Fibroblast of lung (primary cell): ENCODE data around the gene EZR.

Experiments used
- CTCF ChIP-seq, 2 donors: IDR thresholded peaks in 1 of 2; conservative IDR thresholded peaks in 1 of 2; 1 replicate in 1 of 2; 2 replicates in 1 of 2; pipeline ENCODE4 v1.5.1; 2011 to 2012; ENCODE audit warnings: low read length in 2 of 2, control low read depth in 1 of 2, inconsistent platforms in 1 of 2, low read depth in 1 of 2, mild to moderate bottlenecking in 1 of 2
- EZH2 ChIP-seq: IDR thresholded peaks from 2 replicates; pipeline ENCODE4 v1.5.1; 2012; ENCODE audit warnings: low read length, control low read depth, mild to moderate bottlenecking; ENCODE audit errors: missing control alignments

- TF ChIP-seq CTCF (conservative IDR thresholded peaks at IDR 0.05 in 1 of 2, IDR thresholded peaks at IDR 0.05 in 1 of 2; ENCODE audit: low read depth in 1 of 2, low read length in 2 of 2) = no peak
- TF ChIP-seq EZH2 = no peak
Observed at GRCh38 chr6:158808442-158808833, 10.7 kb downstream of the EZR start.
